ENCODE measurements around the gene PCDHB11. TPM values are rescaled to one million over a fixed set of nuclear protein-coding genes. Genes with fewer than 3 reads are reported as not detected.
"Not testable (repeated sequence)": the region's sequence is repeated elsewhere in the genome, so short reads cannot be mapped to it uniquely, and the experiment has no call there.

PCDHB11 gene
- total RNA-seq, 1 experiment from 2014 or later, result 0.61 TPM

DNA sequence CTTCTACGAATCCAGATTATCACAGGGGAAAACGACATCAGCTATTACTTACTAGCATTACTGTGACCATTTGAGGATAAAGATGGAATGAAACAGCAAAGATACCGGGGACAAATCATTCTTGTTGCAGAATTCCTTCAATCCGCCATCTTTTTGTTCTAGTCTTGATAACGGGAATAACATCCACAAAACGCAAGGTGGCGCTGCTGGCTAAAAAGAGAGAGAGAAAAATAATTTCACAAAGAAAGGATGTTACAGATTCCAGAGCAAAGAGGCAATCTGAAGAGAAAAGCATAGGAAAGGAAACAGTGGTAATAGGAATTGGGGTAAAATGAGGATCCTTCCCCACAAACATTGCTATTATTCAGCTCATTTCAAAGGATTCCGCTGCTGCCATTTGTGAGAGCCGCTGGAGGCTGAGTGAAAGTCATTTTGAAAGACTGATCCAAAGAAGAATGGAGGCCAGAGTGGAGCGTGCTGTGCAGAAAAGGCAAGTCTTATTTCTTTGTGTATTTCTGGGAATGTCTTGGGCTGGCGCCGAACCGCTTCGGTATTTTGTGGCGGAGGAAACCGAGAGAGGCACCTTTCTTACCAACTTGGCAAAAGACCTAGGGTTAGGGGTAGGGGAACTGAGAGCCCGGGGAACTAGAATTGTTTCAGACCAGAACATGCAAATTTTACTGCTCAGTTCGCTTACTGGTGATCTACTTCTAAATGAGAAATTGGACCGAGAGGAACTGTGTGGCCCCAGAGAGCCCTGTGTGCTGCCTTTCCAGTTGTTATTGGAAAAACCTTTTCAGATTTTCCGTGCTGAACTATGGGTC, 26.8 kb upstream of the PCDHB11 start, which contains the start of gene PCDHB7:
TSS of gene PCDHB7 (plus strand) at position 264 of the 824 bp plus-strand sequence. CDS start at position 456, 192 bp downstream.
- no peak within 1 kb of the TSS for H3K27ac Mint-ChIP-seq
- peak; percentile 57 for DNase-seq (ENCODE audit: low spot score)

DNA sequence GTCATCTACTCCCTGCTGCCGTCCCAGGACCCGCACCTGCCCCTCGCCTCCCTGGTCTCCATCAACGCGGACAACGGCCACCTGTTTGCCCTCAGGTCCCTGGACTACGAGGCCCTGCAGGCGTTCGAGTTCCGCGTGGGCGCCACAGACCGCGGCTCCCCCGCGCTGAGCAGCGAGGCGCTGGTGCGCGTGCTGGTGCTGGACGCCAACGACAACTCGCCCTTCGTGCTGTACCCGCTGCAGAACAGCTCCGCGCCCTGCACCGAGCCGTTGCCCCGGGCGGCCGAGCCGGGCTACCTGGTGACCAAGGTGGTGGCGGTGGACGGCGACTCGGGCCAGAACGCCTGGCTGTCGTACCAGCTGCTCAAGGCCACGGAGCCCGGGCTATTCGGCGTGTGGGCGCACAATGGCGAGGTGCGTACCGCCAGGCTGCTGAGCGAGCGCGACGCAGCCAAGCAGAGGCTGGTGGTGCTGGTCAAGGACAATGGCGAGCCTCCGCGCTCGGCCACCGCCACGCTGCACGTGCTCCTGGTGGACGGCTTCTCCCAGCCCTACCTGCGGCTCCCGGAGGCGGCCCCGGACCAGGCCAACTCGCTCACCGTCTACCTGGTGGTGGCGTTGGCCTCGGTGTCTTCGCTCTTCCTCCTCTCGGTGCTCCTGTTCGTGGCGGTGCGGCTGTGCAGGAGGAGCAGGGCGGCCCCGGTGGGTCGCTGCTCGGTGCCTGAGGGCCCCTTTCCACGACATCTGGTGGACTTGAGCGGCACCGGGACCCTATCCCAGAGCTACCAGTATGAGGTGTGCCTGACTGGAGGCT, 24.9 kb upstream of the PCDHB11 start:
- H3K27ac Mint-ChIP-seq; ATAC-seq; H3K27me3 Mint-ChIP-seq (ENCODE audit: low read depth); CTCF ChIA-PET; H3K4me3 Mint-ChIP-seq; DNase-seq (ENCODE audit: low spot score); H3K4me1 Mint-ChIP-seq: not testable (repeated sequence)
- H3K36me3 Mint-ChIP-seq, result peaks cover 14% of the 10 kb centered on the region; the same call in 1 of the 2 replicates
- POLR2A ChIA-PET, result interaction anchor here (0.6 kb wide), 1 partner anchor 67 kb away, joined by 3 read pairs; no protein-coding TSS in a partner anchor
- peaks cover 17% of the 10 kb centered on the region for H3K9me3 Mint-ChIP-seq

More for the DNA sequence above, 26.8 kb upstream of the PCDHB11 start, which contains the start of gene PCDHB7:
- Mint-ChIP-seq H3K27me3 (ENCODE audit: low read depth) (peaks cover 3% of the 10 kb centered on the region; the same call in 1 of the 2 replicates), H3K4me3 (no peak within 1 kb of the TSS), H3K9me3 (peaks cover 17% of the 10 kb centered on the region), H3K36me3 (peaks cover 14% of the 10 kb centered on the region; the same call in 1 of the 2 replicates), H3K4me1 (no peaks in the 10 kb centered on the region)
- POLR2A ChIA-PET, result no interaction called here
- TF ChIP-seq NFE2L1 (CRISPR knock-in tag; IDR thresholded peaks at IDR 0.05), result no peak
- TF ChIP-seq, protein P1, sequence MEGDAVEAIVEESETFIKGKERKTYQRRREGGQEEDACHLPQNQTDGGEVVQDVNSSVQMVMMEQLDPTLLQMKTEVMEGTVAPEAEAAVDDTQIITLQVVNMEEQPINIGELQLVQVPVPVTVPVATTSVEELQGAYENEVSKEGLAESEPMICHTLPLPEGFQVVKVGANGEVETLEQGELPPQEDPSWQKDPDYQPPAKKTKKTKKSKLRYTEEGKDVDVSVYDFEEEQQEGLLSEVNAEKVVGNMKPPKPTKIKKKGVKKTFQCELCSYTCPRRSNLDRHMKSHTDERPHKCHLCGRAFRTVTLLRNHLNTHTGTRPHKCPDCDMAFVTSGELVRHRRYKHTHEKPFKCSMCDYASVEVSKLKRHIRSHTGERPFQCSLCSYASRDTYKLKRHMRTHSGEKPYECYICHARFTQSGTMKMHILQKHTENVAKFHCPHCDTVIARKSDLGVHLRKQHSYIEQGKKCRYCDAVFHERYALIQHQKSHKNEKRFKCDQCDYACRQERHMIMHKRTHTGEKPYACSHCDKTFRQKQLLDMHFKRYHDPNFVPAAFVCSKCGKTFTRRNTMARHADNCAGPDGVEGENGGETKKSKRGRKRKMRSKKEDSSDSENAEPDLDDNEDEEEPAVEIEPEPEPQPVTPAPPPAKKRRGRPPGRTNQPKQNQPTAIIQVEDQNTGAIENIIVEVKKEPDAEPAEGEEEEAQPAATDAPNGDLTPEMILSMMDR (IDR thresholded peaks at IDR 0.05), result peak; percentile 66
- CTCF ChIA-PET, result interaction anchor here (0.9 to 3.0 kb wide), 2 partner anchors 10 to 17 kb away, joined by 5 to 22 read pairs; partner anchors contain the start of gene PCDHB16
- ATAC-seq, result no peak

DNA sequence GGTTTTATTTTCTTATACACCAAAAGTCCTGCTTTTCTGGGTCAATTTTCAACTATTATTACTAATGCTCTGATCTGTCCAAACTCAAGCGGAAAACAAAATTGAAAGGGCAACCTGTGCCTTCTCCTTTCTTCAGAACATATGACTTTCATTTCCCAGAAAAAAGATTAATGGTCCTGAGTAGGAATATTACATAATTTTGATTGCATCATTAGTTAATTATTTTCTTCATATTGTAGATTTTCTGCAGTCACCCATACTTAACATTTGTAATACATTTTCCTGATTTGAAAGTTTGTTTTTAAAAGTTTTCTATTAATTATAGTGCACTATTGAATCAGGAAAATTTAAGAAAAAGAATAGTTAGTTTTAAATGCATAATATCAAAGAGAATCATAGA, 23.5 kb upstream of the PCDHB11 start:
- TF ChIP-seq, protein P2, sequence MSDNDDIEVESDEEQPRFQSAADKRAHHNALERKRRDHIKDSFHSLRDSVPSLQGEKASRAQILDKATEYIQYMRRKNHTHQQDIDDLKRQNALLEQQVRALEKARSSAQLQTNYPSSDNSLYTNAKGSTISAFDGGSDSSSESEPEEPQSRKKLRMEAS (CRISPR knock-in tag; IDR thresholded peaks at IDR 0.05), result no peak
- no peak for TF ChIP-seq KAT7 (CRISPR knock-in tag; IDR thresholded peaks at IDR 0.05; ENCODE audit: borderline replicate concordance)
- TF ChIP-seq SMAD4 (CRISPR knock-in tag; IDR thresholded peaks at IDR 0.05), result no peak
- TF ChIP-seq, protein P3, sequence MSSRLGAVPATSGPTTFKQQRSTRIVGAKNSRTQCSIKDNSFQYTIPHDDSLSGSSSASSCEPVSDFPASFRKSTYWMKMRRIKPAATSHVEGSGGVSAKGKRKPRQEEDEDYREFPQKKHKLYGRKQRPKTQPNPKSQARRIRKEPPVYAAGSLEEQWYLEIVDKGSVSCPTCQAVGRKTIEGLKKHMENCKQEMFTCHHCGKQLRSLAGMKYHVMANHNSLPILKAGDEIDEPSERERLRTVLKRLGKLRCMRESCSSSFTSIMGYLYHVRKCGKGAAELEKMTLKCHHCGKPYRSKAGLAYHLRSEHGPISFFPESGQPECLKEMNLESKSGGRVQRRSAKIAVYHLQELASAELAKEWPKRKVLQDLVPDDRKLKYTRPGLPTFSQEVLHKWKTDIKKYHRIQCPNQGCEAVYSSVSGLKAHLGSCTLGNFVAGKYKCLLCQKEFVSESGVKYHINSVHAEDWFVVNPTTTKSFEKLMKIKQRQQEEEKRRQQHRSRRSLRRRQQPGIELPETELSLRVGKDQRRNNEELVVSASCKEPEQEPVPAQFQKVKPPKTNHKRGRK (CRISPR knock-in tag; IDR thresholded peaks at IDR 0.05; ENCODE audit: borderline replicate concordance), result no peak
- TF ChIP-seq NFYB (CRISPR knock-in tag; conservative IDR thresholded peaks at IDR 0.05; ENCODE audit: low read depth), result no peak
- Mint-ChIP-seq H3K36me3 (peaks cover 16% of the 10 kb centered on the region; the same call in 1 of the 2 replicates), H3K27me3 (ENCODE audit: low read depth) (no peaks in the 10 kb centered on the region), H3K4me1 (no peaks in the 10 kb centered on the region), H3K27ac (no peak overlapping the region), H3K9me3 (peaks cover 17% of the 10 kb centered on the region), H3K4me3 (no peak overlapping the region)
- ATAC-seq (no peak), DNase-seq (ENCODE audit: low spot score) (no peak)
- ChIA-PET POLR2A (no interaction called here), CTCF (no interaction called here)

DNA sequence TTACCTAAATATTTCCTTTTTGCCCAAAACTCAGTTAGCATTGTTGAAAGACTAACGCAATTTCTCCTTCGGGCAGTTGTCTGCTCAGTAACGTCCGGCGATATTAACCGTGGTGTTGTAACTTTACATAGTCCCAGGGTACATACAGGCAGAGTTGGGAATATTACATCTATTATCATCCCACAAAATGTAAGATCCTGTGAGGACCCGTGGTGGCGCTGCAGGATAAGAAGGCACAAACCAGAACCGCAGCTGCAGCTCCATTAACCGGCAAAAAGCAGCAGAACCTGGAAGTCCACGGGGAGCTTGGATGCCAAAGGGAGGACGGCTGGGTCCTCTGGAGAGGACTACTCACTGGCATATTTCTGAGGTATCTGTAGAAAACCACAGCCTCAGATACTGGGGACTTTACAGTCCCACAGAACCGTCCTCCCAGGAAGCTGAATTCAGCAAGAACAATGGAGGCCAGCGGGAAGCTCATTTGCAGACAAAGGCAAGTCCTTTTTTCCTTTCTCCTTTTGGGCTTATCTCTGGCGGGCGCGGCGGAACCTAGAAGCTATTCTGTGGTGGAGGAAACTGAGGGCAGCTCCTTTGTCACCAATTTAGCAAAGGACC, 21.7 kb upstream of the PCDHB11 start, which contains the start of gene PCDHB8:
TSS of gene PCDHB8 (plus strand) at position 214 of the 615 bp plus-strand sequence. CDS start at position 459, 245 bp downstream.
- peak; percentile 82 for ATAC-seq
- not testable (repeated sequence) for H3K4me1 Mint-ChIP-seq

DNA sequence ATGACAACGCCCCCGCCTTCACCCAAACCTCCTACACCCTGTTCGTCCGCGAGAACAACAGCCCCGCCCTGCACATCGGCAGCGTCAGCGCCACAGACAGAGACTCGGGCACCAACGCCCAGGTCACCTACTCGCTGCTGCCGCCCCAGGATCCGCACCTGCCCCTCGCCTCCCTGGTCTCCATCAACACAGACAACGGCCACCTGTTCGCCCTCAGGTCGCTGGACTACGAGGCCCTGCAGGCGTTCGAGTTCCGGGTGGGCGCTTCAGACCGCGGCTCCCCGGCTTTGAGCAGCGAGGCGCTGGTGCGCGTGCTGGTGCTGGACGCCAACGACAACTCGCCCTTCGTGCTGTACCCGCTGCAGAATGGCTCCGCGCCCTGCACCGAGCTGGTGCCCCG, 20.1 kb upstream of the PCDHB11 start:
- H3K27me3 Mint-ChIP-seq (ENCODE audit: low read depth); ATAC-seq; H3K27ac Mint-ChIP-seq; H3K4me3 Mint-ChIP-seq; DNase-seq (ENCODE audit: low spot score); POLR2A ChIA-PET; CTCF ChIA-PET: not testable (repeated sequence)
- H3K4me1 Mint-ChIP-seq, result peaks cover 13% of the 10 kb centered on the region
- peaks cover 12% of the 10 kb centered on the region for H3K9me3 Mint-ChIP-seq
- H3K36me3 Mint-ChIP-seq, result peaks cover 16% of the 10 kb centered on the region

More for the DNA sequence above, 21.7 kb upstream of the PCDHB11 start, which contains the start of gene PCDHB8:
- H3K4me3 Mint-ChIP-seq; POLR2A ChIA-PET; DNase-seq (ENCODE audit: low spot score); H3K27ac Mint-ChIP-seq; H3K27me3 Mint-ChIP-seq (ENCODE audit: low read depth): not testable (repeated sequence)
- peaks cover 18% of the 10 kb centered on the region; the same call in 1 of the 2 replicates for H3K36me3 Mint-ChIP-seq
- TF ChIP-seq, protein P1 (IDR thresholded peaks at IDR 0.05), result peak; percentile 26; the same call in 1 of the 2 replicates
- CTCF ChIA-PET, result interaction anchor here (1.0 to 2.5 kb wide), 16 partner anchors 9 to 337 kb away, joined by 3 to 16 read pairs (median 8); partner anchors contain the start of genes PCDHB10, PCDHB11, PCDHB13 and PCDHB14
- H3K9me3 Mint-ChIP-seq, result peaks cover 17% of the 10 kb centered on the region
